A673 (cell line): ENCODE results near the gene KCNQ1. TPM values are rescaled to one million over a fixed set of nuclear protein-coding genes. Genes with fewer than 3 reads are reported as not detected.

Experiments used
- BruUV-seq: library from RNA; stranded (reverse); fragments of 400-500 nt; replicated peaks from 2 replicates; lab custom pipeline; 2021; lab: Mats Ljungman, UMichigan
- CTCF ChIA-PET: fragments of 300-600 bp; sonication (Branson Sonifier 250); formaldehyde crosslinking; loops from one replicate; lab custom pipeline; 2022; ENCODE audit warnings: antibody characterized with exemption; lab: Charles Lee
- POLR2A ChIA-PET: fragments of 300-600 bp; sonication (Branson Sonifier 250); formaldehyde crosslinking; loops from one replicate; lab custom pipeline; 2022; ENCODE audit warnings: antibody characterized with exemption; ENCODE audit not compliant: low non-redundant PET; lab: Charles Lee
- DNase-seq: peaks from one replicate; pipeline ENCODE4 v3.0.0-alpha.2; 2015; ENCODE audit warnings: low spot score
- H3K27ac ChIP-seq: fragments of 200-600 bp; sonication (generic); 2 replicates; pipeline ENCODE4 v1.5.1; 2016; ENCODE audit warnings: mixed run types, low read depth, mild to moderate bottlenecking, mixed read lengths, antibody characterized with exemption, low read length; ENCODE audit not compliant: poor library complexity, severe bottlenecking
- H3K27me3 ChIP-seq: fragments of 200-600 bp; sonication (generic); replicated peaks from 2 replicates; pipeline ENCODE4 v1.6.1; 2017; ENCODE audit warnings: mixed run types, low read depth, mild to moderate bottlenecking, mixed read lengths, antibody characterized with exemption, low read length; ENCODE audit not compliant: insufficient read depth, poor library complexity
- H3K36me3 ChIP-seq: fragments of 200-600 bp; sonication (generic); 2 replicates; pipeline ENCODE4 v1.6.1; 2016; ENCODE audit warnings: mixed run types, mild to moderate bottlenecking, mixed read lengths, antibody characterized with exemption, low read length; ENCODE audit not compliant: insufficient read depth, poor library complexity, severe bottlenecking
- H3K4me1 ChIP-seq: fragments of 200-600 bp; sonication (generic); 2 replicates; pipeline ENCODE4 v1.6.1; 2017; ENCODE audit warnings: mixed run types, mild to moderate bottlenecking, mixed read lengths, antibody characterized with exemption, low read length; ENCODE audit not compliant: insufficient read depth, poor library complexity, severe bottlenecking
- H3K4me3 ChIP-seq: fragments of 200-600 bp; sonication (generic); 2 replicates; pipeline ENCODE4 v1.5.1; 2016; ENCODE audit warnings: low read depth, mixed run types, mild to moderate bottlenecking, mixed read lengths, low read length; ENCODE audit not compliant: poor library complexity, severe bottlenecking
- H3K9me3 ChIP-seq: fragments of 200-600 bp; sonication (generic); 2 replicates; pipeline ENCODE4 v1.6.1; 2016; ENCODE audit warnings: mixed run types, low read depth, mild to moderate bottlenecking, mixed read lengths, antibody characterized with exemption, low read length; ENCODE audit not compliant: poor library complexity, severe bottlenecking
- EZH2 ChIP-seq: fragments of 200-600 bp; sonication (generic); IDR thresholded peaks from 2 replicates; pipeline ENCODE4 v1.6.1; 2017; ENCODE audit warnings: borderline replicate concordance, low read depth, mild to moderate bottlenecking, mixed read lengths, antibody characterized with exemption, low read length; ENCODE audit not compliant: poor library complexity, severe bottlenecking
- intact Hi-C: fragments of 100-400 bp; cut with micrococcal nuclease; formaldehyde crosslinking; loops from one replicate; pipeline ENCODE4 v1.10.0; 2022; ENCODE audit not compliant: unreplicated experiment
- total RNA-seq: library from RNA; stranded (reverse); gene quantifications from 2 replicates; pipeline ENCODE4 v1.2.3, GENCODE V29; 2021
- TF ChIP-seq, protein P1 (sequence below): fragments of 300-800, 200-600 bp; sonication (generic); conservative IDR thresholded peaks from 2 replicates; pipeline ENCODE4 v1.5.1; 2017; ENCODE audit warnings: low read depth, mild to moderate bottlenecking, antibody characterized with exemption, low read length, moderate library complexity, mixed read lengths

Gene KCNQ1
- total RNA-seq, 1 experiment from 2014 or later = not detected

DNA sequence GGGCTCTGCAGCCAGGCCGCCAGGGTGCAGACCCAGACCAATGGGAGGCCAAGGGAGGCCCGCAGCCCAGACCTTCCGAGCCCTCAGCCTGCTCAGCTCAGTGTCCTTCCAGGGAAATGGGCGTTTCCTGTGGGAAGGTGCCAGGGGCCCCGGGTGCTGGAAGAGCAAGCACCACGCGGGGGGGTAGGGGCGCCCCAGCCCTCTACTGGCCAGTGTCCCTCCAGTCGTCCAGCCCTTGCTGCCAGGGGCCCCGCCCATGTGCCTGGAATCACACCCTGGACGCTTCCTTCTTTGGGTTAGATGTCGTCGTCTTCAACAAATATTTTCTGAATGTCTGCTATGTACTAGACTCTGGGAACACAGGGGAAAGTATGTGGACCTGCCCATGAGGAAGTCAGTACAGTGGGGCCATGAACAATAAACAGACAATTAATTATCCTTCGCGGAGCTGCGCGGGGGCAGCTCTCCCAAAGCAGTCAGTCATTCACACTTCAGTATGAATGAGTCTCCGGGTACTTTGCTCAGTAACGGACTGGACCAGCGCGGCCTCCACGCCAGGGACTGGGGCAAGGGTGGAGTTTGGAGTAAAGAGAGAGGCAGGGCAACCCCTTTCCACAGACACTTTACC lies 380.6 kb downstream of the KCNQ1 start:
- no TSS peak for BruUV-seq
- Histone ChIP-seq H3K4me3 (no peak overlapping the region), H3K27me3 (no peaks in the 10 kb centered on the region), H3K27ac (no peak overlapping the region), H3K4me1 (no peaks in the 10 kb centered on the region), H3K9me3 (peaks cover 6% of the 10 kb centered on the region), H3K36me3 (no peaks in the 10 kb centered on the region)
- intact Hi-C loops = no loop called here
- CTCF ChIA-PET = no interaction called here
- no peak for DNase-seq
- POLR2A ChIA-PET = no interaction called here
- TF ChIP-seq, protein P1, sequence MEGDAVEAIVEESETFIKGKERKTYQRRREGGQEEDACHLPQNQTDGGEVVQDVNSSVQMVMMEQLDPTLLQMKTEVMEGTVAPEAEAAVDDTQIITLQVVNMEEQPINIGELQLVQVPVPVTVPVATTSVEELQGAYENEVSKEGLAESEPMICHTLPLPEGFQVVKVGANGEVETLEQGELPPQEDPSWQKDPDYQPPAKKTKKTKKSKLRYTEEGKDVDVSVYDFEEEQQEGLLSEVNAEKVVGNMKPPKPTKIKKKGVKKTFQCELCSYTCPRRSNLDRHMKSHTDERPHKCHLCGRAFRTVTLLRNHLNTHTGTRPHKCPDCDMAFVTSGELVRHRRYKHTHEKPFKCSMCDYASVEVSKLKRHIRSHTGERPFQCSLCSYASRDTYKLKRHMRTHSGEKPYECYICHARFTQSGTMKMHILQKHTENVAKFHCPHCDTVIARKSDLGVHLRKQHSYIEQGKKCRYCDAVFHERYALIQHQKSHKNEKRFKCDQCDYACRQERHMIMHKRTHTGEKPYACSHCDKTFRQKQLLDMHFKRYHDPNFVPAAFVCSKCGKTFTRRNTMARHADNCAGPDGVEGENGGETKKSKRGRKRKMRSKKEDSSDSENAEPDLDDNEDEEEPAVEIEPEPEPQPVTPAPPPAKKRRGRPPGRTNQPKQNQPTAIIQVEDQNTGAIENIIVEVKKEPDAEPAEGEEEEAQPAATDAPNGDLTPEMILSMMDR = no peak
- no peak for TF ChIP-seq EZH2

DNA sequence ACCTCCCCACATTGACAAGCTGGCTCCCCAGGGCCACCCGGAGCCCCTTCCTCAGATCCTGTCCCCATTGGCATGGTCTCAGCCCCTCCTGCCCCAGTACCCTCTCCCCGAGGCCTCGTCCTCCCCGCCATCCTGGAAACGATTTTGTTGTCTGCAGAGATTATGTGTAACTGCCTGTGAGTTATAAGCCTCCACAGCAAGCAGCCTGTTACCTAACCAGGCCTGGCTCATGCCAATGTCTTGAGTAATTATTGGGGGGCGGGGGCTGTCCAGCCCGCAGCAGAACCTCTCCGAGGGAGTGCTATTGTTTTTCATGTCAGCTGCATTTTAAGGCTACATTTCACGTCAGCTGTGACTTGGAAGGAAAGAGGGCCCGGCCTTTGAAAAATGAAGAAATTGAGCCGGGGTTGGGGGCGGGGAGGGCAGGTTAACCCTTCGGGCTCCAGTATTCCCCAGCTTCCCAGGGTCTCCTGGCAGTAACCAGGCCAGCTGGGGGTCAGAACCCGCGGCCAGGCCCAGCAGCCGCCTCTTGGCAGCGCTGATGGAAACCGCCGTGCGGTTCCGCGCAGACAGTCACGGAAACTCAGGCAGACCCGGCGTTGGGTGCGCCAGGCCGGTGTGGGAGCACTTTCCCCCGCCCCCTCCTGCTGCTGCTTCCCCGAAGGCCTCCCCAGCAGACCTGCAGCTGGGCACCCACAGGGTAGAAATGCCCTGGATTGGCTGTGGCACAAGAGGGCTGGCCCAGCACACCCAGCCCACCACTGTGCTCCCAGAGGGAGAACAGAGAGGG lies 381.3 kb downstream of the KCNQ1 start:
- no peak overlapping the region for H3K27ac ChIP-seq
- TF ChIP-seq EZH2 = no peak
- TF ChIP-seq, protein P1 = no peak

DNA sequence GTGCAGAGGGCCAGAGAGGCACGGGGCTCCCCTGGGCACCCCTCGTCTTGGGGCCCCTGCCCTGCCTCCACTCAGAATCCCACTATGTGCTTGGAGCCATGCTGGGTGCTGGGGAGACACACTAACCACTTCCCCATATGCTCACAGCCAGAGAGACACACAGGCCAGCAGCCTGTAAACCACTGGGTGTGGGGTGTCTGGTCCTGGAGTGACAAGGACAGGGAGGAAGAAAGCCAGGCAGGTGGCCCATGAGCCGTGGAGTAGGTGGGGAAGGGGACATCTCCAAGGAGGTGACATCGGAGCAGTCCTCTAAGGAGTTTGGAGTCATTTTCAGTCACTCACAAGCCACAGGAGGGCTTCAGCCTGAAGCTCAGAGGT lies 381.9 kb downstream of the KCNQ1 start:
- ChIA-PET CTCF (no interaction called here), POLR2A (no interaction called here)
- H3K27me3 ChIP-seq = no peaks in the 10 kb centered on the region
- H3K9me3 ChIP-seq = peaks cover 6% of the 10 kb centered on the region
- no TSS peak for BruUV-seq
- no peak for DNase-seq
- no peak overlapping the region for H3K27ac ChIP-seq
- TF ChIP-seq, protein P1 = no peak
- TF ChIP-seq EZH2 = no peak
- no peaks in the 10 kb centered on the region for H3K4me1 ChIP-seq
- intact Hi-C loops = no loop called here
- no peaks in the 10 kb centered on the region for H3K36me3 ChIP-seq
- H3K4me3 ChIP-seq = no peak overlapping the region

More for the DNA sequence above, 381.3 kb downstream of the KCNQ1 start:
- Histone ChIP-seq H3K27me3 (no peaks in the 10 kb centered on the region), H3K36me3 (no peaks in the 10 kb centered on the region), H3K9me3 (peaks cover 6% of the 10 kb centered on the region), H3K4me3 (no peak overlapping the region), H3K4me1 (no peaks in the 10 kb centered on the region)
- ChIA-PET POLR2A (no interaction called here), CTCF (no interaction called here)
- intact Hi-C loops = no loop called here
- DNase-seq = peak; percentile 26
- no TSS peak for BruUV-seq
